ENCODE measurements around the gene KRTCAP2. TPM values are rescaled to one million over a fixed set of nuclear protein-coding genes. Genes with fewer than 3 reads are reported as not detected.
A peak's percentile ranks its signal among the peaks of the same experiment; 100 is the strongest.

Gene KRTCAP2
- total RNA-seq, 4 donors from 2014 or later, result 70.8 to 122 (median 73.8) TPM

DNA sequence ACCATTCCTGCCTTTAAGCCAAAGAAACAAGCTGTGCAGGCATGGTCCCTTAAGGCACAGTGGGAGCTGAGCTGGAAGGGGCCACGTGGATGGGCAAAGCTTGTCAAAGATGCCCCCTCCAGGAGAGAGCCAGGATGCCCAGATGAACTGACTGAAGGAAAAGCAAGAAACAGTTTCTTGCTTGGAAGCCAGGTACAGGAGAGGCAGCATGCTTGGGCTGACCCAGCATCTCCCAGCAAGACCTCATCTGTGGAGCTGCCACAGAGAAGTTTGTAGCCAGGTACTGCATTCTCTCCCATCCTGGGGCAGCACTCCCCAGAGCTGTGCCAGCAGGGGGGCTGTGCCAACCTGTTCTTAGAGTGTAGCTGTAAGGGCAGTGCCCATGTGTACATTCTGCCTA is 38.8 kb downstream of the KRTCAP2 start:
- H3K4me1 ChIP-seq, result peaks cover 25 to 96% (median 58%) of the 10 kb centered on the region in 3 donors
- WGBS, 2 donors, result 38 to 80% methylated on average over 1 of the region's 1 CpG
- intact Hi-C loops (cut with DNase I), result no loop called here
- no peak for DNase-seq
- peaks cover 0 to 9% (median 0%) of the 10 kb centered on the region in 4 donors for H3K27me3 ChIP-seq
- H3K36me3 ChIP-seq, result peaks cover 22 to 59% (median 24%) of the 10 kb centered on the region in 3 donors
- peak overlapping the region in 2 of 4 donors; percentile 74 to 85 for H3K4me3 ChIP-seq
- H3K27ac ChIP-seq, result peak overlapping the region; percentile 97 to 100 (median 99)
- TF ChIP-seq POLR2A (IDR thresholded peaks at IDR 0.05), result no peak
- TF ChIP-seq, protein P1, sequence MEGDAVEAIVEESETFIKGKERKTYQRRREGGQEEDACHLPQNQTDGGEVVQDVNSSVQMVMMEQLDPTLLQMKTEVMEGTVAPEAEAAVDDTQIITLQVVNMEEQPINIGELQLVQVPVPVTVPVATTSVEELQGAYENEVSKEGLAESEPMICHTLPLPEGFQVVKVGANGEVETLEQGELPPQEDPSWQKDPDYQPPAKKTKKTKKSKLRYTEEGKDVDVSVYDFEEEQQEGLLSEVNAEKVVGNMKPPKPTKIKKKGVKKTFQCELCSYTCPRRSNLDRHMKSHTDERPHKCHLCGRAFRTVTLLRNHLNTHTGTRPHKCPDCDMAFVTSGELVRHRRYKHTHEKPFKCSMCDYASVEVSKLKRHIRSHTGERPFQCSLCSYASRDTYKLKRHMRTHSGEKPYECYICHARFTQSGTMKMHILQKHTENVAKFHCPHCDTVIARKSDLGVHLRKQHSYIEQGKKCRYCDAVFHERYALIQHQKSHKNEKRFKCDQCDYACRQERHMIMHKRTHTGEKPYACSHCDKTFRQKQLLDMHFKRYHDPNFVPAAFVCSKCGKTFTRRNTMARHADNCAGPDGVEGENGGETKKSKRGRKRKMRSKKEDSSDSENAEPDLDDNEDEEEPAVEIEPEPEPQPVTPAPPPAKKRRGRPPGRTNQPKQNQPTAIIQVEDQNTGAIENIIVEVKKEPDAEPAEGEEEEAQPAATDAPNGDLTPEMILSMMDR (IDR thresholded peaks at IDR 0.05), result no peak
- no peaks in the 10 kb centered on the region for H3K9me3 ChIP-seq

DNA sequence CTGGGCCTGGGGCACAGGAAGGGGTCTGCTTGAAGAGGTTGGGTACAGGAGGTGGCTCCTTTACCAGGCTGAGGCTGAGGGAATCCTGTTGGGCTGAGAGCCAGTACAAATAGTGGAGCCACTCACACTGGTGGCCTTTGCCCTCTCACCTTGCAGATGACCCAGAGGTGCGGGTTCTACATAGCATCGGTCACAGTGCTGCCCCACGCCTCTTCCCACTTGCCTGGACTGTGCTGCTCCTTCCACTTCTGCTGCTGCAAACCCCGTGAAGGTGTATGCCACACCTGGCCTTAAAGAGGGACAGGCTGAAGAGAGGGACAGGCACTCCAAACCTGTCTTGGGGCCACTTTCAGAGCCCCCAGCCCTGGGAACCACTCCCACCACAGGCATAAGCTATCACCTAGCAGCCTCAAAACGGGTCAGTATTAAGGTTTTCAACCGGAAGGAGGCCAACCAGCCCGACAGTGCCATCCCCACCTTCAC is 39.3 kb downstream of the KRTCAP2 start:
- 66 to 83% methylated on average over 3 to 5 of the region's 7 CpGs for WGBS, 2 donors
- intact Hi-C loops (cut with DNase I), result no loop called here
- Histone ChIP-seq H3K27ac (peak overlapping the region; percentile 97 to 100 (median 99)), H3K27me3 (peaks cover 0 to 13% (median 0%) of the 10 kb centered on the region in 4 donors), H3K9me3 (no peaks in the 10 kb centered on the region), H3K4me3 (no peak overlapping the region), H3K4me1 (peaks cover 25 to 96% (median 57%) of the 10 kb centered on the region in 3 donors), H3K36me3 (peaks cover 22 to 58% (median 24%) of the 10 kb centered on the region in 3 donors)
- TF ChIP-seq POLR2A (IDR thresholded peaks at IDR 0.05), result no peak
- TF ChIP-seq, protein P1 (IDR thresholded peaks at IDR 0.05), result no peak
- no peak for DNase-seq

DNA sequence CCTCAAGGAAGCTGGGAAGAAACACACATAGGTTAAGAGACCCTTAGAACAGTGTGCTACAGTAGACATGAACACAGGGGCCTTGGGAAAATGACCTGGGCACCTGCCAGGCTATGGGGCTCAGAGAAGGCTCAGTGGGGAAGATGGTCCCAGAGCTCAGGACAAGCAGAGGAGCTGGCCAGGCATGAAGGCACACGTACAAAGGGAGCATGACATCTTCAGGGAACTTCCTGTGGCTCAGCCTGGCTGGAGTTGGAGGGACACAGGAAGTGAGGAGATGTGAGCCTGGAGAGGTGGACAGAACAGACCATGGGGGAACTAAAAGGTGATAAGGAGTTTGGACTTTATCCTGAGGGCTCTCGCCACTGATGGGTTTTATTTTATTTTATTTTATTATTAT is 41.2 kb downstream of the KRTCAP2 start:
- peaks cover 0 to 20% (median 0%) of the 10 kb centered on the region in 4 donors for H3K27me3 ChIP-seq
- intact Hi-C loops (cut with DNase I), result no loop called here
- 52 to 53% methylated on average over 2 of the region's 2 CpGs for whole genome bisulfite sequencing, 2 donors
- no peak for DNase-seq
- TF ChIP-seq, protein P1 (IDR thresholded peaks at IDR 0.05), result no peak
- no peak for TF ChIP-seq POLR2A (IDR thresholded peaks at IDR 0.05)
- H3K27ac ChIP-seq, result peak overlapping the region; percentile 54 to 100 (median 99)
- H3K4me3 ChIP-seq, result peak overlapping the region in 1 of 4 donors; percentile 87
- no peaks in the 10 kb centered on the region for H3K9me3 ChIP-seq
- peaks cover 22 to 44% (median 24%) of the 10 kb centered on the region in 3 donors for H3K36me3 ChIP-seq
- H3K4me1 ChIP-seq, result peaks cover 23 to 96% (median 56%) of the 10 kb centered on the region in 3 donors

DNA sequence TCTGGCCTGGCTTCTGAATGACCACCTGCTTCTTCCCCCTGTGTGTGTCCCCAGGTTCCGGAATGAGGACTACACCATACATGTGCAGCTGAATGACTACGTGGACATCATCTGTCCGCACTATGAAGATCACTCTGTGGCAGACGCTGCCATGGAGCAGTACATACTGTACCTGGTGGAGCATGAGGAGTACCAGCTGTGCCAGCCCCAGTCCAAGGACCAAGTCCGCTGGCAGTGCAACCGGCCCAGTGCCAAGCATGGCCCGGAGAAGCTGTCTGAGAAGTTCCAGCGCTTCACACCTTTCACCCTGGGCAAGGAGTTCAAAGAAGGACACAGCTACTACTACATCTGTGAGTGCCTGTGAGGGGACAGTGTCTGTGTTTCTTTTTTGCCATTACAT is 41.8 kb downstream of the KRTCAP2 start:
- Histone ChIP-seq H3K9me3 (no peaks in the 10 kb centered on the region), H3K27ac (peak overlapping the region; percentile 54 to 100 (median 99)), H3K36me3 (peaks cover 22 to 44% (median 24%) of the 10 kb centered on the region in 3 donors), H3K4me1 (peaks cover 27 to 96% (median 57%) of the 10 kb centered on the region in 3 donors), H3K27me3 (peaks cover 0 to 23% (median 0%) of the 10 kb centered on the region in 4 donors), H3K4me3 (peak overlapping the region in 3 of 4 donors; percentile 71 to 87 (median 75))
- DNase-seq, result no peak
- intact Hi-C loops (cut with DNase I), result no loop called here
- TF ChIP-seq, protein P1 (IDR thresholded peaks at IDR 0.05), result no peak
- no peak for TF ChIP-seq POLR2A (IDR thresholded peaks at IDR 0.05)
- whole genome bisulfite sequencing, 2 donors, result 72 to 93% methylated on average over 4 of the region's 8 CpGs

DNA sequence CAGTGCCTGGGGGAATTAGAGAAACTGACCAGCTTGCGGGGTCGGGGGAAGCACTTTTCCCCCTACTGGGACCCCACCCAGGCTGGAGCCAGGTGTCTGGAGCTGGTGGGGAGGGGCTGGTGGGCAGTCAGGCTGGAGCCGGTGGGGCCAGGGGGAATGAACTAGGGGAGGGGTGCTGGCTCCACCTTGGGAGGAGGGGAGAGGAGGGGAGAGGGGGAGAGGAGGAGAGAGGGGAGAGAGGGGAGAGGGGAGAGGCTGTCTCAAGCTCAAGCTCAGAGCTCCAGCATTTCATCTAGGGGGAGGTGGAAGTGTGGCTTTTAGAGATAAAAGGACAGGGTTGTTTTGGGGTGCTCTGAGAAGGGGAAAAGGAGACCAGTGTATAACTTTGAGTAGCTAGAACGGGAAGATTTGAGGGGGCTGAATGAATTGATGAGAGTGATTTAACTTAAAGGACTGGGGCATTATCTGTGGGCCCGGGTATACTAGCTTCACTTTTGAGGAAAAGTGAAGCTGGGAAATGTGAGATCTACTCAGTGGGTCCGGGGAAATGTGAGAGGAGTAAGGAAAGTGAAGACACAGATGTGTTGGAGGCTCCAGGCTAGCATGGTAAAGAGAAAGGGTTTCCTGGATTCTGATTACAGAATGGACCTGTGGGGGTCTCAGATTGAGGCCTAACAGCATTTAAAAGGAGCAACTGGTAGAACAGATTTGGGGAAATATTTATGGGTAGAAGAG is 42.7 kb downstream of the KRTCAP2 start:
- Histone ChIP-seq H3K9me3 (no peaks in the 10 kb centered on the region), H3K36me3 (peaks cover 22 to 44% (median 24%) of the 10 kb centered on the region in 3 donors), H3K4me1 (peaks cover 35 to 100% (median 65%) of the 10 kb centered on the region in 3 donors), H3K4me3 (peak overlapping the region; percentile 71 to 87 (median 75)), H3K27me3 (peaks cover 0 to 26% (median 0%) of the 10 kb centered on the region in 4 donors), H3K27ac (peak overlapping the region; percentile 93 to 100 (median 99))
- TF ChIP-seq, protein P1 (IDR thresholded peaks at IDR 0.05), result no peak
- no peak for TF ChIP-seq POLR2A (IDR thresholded peaks at IDR 0.05)
- intact Hi-C loops (cut with DNase I), result no loop called here
- 17 to 19% methylated on average over 3 of the region's 6 CpGs for WGBS, 2 donors
- DNase-seq, result no peak

Measured in esophagus squamous epithelium (tissue), 5 donors.